SK-N-SH treated with all-trans-retinoic acid at 6 μM for 48 hours (cell line): ENCODE data around the gene TWIST2.

Experiments used
- CREB5 ChIP-seq: fragments of 250-450 bp; sonication (Bioruptor Pico); IDR thresholded peaks from 2 replicates; pipeline ENCODE4 v1.5.1; 2020; ENCODE audit warnings: low read depth, mild to moderate bottlenecking, moderate library complexity
- GLIS3 ChIP-seq: fragments of 250-450 bp; sonication (Bioruptor Pico); IDR thresholded peaks from 2 replicates; pipeline ENCODE4 v1.5.0; 2020; ENCODE audit warnings: mild to moderate bottlenecking, moderate library complexity
- RARB ChIP-seq: fragments of 250-450 bp; sonication (Bioruptor Pico); IDR thresholded peaks from 2 replicates; pipeline ENCODE4 v1.8.0; 2021; ENCODE audit warnings: mild to moderate bottlenecking, moderate library complexity
- ZNF8 ChIP-seq: fragments of 450-650 bp; formaldehyde crosslinking; IDR thresholded peaks from 2 replicates; pipeline ENCODE4 v1.5.0; 2020; ENCODE audit warnings: mild to moderate bottlenecking, moderate library complexity

GRCh38 chr2:238942080-238942725 lies 94.3 kb downstream of the TWIST2 start:
- TF ChIP-seq CREB5 (CRISPR knock-in tag) = no peak
- no peak for TF ChIP-seq ZNF8 (CRISPR knock-in tag)
- no peak for TF ChIP-seq GLIS3 (CRISPR knock-in tag)
- no peak for TF ChIP-seq RARB (CRISPR knock-in tag)
